SK-N-SH (cell line): Measurements from ENCODE around the gene EFNB1. TPM values are rescaled to one million over a fixed set of nuclear protein-coding genes. Genes with fewer than 3 reads are reported as not detected.

Experiments
- CTCF ChIA-PET: fragments of 300-600, 350-600 bp; formaldehyde crosslinking; extraction: SDS; loops from one replicate; lab custom pipeline; 2021; lab: Yijun Ruan, JAX
- POLR2A ChIA-PET: fragments of 350-600 bp; sonication (Branson Sonifier 250); formaldehyde crosslinking; extraction: SDS; loops from one replicate; lab custom pipeline; 2020; ENCODE audit warnings: antibody characterized with exemption, inconsistent platforms; lab: Yijun Ruan, JAX
- DNase-seq: peaks from one replicate; pipeline ENCODE4 v3.0.0; 2012
- H2AFZ ChIP-seq: fragments of 200-600 bp; sonication (generic); 2 replicates; pipeline ENCODE4 v1.8.1; 2016; ENCODE audit warnings: antibody characterized with exemption, mild to moderate bottlenecking, low read depth
- H3F3A ChIP-seq: fragments of 200-600 bp; sonication (generic); replicated peaks from 2 replicates; pipeline ENCODE3; 2016; ENCODE audit warnings: antibody characterized with exemption, mild to moderate bottlenecking; ENCODE audit not compliant: insufficient read depth
- H3K27ac ChIP-seq, 2 experiments: fragments of 200-500 bp in 1 of 2; fragments of 200-600 bp in 1 of 2; sonication (Bioruptor generic) in 1 of 2; sonication (generic), shearing (Covaris generic) in 1 of 2; 2 replicates each; pipeline versions ENCODE4 v1.5.1 to v1.6.1; 2014 to 2016; ENCODE audit warnings: low read depth in 2 of 2, inconsistent platforms in 1 of 2, low read length in 1 of 2, mild to moderate bottlenecking in 1 of 2, mixed read lengths in 1 of 2
- H3K27me3 ChIP-seq: fragments of 200-600 bp; sonication (generic), shearing (Covaris generic); 2 replicates; pipeline ENCODE4 v1.6.1; 2016; ENCODE audit warnings: mixed run types; ENCODE audit not compliant: insufficient read depth
- H3K36me3 ChIP-seq, 2 experiments: fragments of 200-500 bp in 1 of 2; fragments of 200-600 bp in 1 of 2; sonication (Bioruptor generic) in 1 of 2; sonication (generic) in 1 of 2; replicated peaks in 1 of 2; 2 replicates each; pipeline versions ENCODE3 to v1.5.1; 2014 to 2016; ENCODE audit warnings: low read length in 1 of 2, mild to moderate bottlenecking in 1 of 2; ENCODE audit not compliant: insufficient read depth in 2 of 2, control insufficient read depth in 1 of 2
- H3K4me1 ChIP-seq, 2 experiments: fragments of 200-500 bp in 1 of 2; fragments of 200-600 bp in 1 of 2; sonication (Bioruptor generic) in 1 of 2; sonication (generic), shearing (Covaris generic) in 1 of 2; 2 replicates each; pipeline versions ENCODE4 v1.5.1 to v1.6.1; 2014 to 2016; ENCODE audit warnings: low read depth in 1 of 2, low read length in 1 of 2, mixed run types in 1 of 2; ENCODE audit not compliant: insufficient read depth in 2 of 2, control insufficient read depth in 1 of 2
- H3K4me2 ChIP-seq: fragments of 200-600 bp; sonication (generic), shearing (Covaris generic); 2 replicates; pipeline ENCODE4 v1.6.1; 2017; ENCODE audit warnings: mixed run types
- H3K4me3 ChIP-seq, 2 experiments: fragments of 200-500 bp in 1 of 2; fragments of 200-600 bp in 1 of 2; sonication (Bioruptor generic) in 1 of 2; sonication (generic), shearing (Covaris generic) in 1 of 2; 2 replicates each; pipeline versions ENCODE4 v1.5.1 to v1.8.1; 2014 to 2016; ENCODE audit warnings: low read depth in 2 of 2, inconsistent platforms in 1 of 2, low read length in 1 of 2, mild to moderate bottlenecking in 1 of 2, mixed read lengths in 1 of 2, moderate library complexity in 1 of 2
- H3K79me2 ChIP-seq: fragments of 200-600 bp; sonication (generic); 2 replicates; pipeline ENCODE4 v1.8.1; 2017; ENCODE audit warnings: mild to moderate bottlenecking; ENCODE audit not compliant: insufficient read depth
- H3K9ac ChIP-seq: fragments of 200-600 bp; sonication (generic); 2 replicates; pipeline ENCODE4 v1.6.1; 2017; ENCODE audit warnings: mixed run types
- H3K9me2 ChIP-seq: fragments of 200-600 bp; sonication (generic); 2 replicates; pipeline ENCODE4 v1.6.1; 2017; ENCODE audit warnings: mixed run types
- H3K9me3 ChIP-seq: fragments of 200-600 bp; sonication (generic); 2 replicates; pipeline ENCODE4 v1.6.1; 2017; ENCODE audit warnings: mixed run types, mild to moderate bottlenecking, moderate library complexity
- H4K20me1 ChIP-seq: fragments of 200-600 bp; sonication (generic); 2 replicates; pipeline ENCODE4 v1.6.1; 2017; ENCODE audit warnings: mild to moderate bottlenecking, mixed run types; ENCODE audit not compliant: insufficient read depth
- FOXM1 ChIP-seq: IDR thresholded peaks from 2 replicates; pipeline ENCODE4 v1.4.0; 2012; ENCODE audit warnings: low read depth, mild to moderate bottlenecking
- GABPA ChIP-seq: IDR thresholded peaks from 2 replicates; pipeline ENCODE4 v1.4.0; 2012; ENCODE audit warnings: low read depth, mild to moderate bottlenecking
- GATA2 ChIP-seq: sonication (generic); formaldehyde crosslinking; IDR thresholded peaks from 2 replicates; pipeline ENCODE4 v1.5.0; 2020; ENCODE audit warnings: mild to moderate bottlenecking, missing genetic modification reagents
- POLR2AphosphoS5 ChIP-seq: IDR thresholded peaks from 2 replicates; pipeline ENCODE4 v1.6.1; 2012; ENCODE audit warnings: low read depth, low read length
- REST ChIP-seq: IDR thresholded peaks from 2 replicates; pipeline ENCODE4 v1.6.1; 2012; ENCODE audit warnings: mild to moderate bottlenecking, low read depth, low read length, moderate library complexity
- TAF1 ChIP-seq: IDR thresholded peaks from 2 replicates; pipeline ENCODE4 v1.6.1; 2012; ENCODE audit warnings: low read depth, mild to moderate bottlenecking, low read length, moderate library complexity, borderline replicate concordance
- TEAD4 ChIP-seq: IDR thresholded peaks from 2 replicates; pipeline ENCODE4 v1.4.0; 2012; ENCODE audit warnings: mild to moderate bottlenecking, borderline replicate concordance; ENCODE audit not compliant: insufficient read depth
- USF1 ChIP-seq: IDR thresholded peaks from 2 replicates; pipeline ENCODE4 v1.4.0; 2012; ENCODE audit warnings: low read depth, borderline replicate concordance
- ZBTB33 ChIP-seq: IDR thresholded peaks from 2 replicates; pipeline ENCODE4 v1.4.0; 2012; ENCODE audit warnings: low read depth, borderline replicate concordance
- WGBS: methylation state at CpG from one replicate; pipeline ENCODE4 v1.1.6; 2017; ENCODE audit warnings: low lambda C conversion rate; 5-methylcytosine and 5-hydroxymethylcytosine counted together
- polyA plus RNA-seq, 3 experiments: library from polyadenylated mRNA; depleted of rRNA; stranded (reverse); fragments of >200 nt; gene quantifications; 2 replicates each; pipeline ENCODE4 v1.2.3, GENCODE V29; 2012
- TF ChIP-seq, protein P1 (sequence below): IDR thresholded peaks from 2 replicates; pipeline ENCODE4 v1.4.0; 2012; ENCODE audit warnings: low read depth

The EFNB1 gene
- polyA plus RNA-seq, 1 of the 3 experiments (the other 2 are of a cell fraction) = 8.4 TPM

DNA sequence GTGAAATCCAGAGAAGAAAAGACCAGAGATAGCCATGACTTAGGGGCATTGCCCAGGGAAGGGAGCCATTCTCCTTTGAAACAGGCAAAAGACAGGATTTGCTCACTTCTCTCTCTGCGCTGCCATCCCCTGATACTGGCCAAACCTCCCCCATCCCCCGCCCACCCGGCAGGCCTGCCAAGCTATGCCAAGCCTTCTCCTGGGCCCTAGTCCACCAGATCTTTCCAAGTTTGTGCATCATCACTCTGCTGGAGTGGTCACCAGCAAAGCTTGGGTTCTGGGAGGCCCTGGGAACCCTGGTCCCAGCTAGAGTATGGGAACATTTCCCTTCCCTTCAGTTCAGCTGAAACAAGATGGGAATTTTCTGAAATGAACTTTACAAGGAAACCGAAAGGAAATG lies 18.4 kb downstream of the EFNB1 start:
- TF ChIP-seq TAF1 (no peak), POLR2AphosphoS5 (no peak), GATA2 (no peak), REST (no peak), FOXM1 (no peak), TEAD4 (no peak)
- ChIA-PET CTCF (interaction anchor here (5.5 kb wide), 1 partner anchor 19 kb away, joined by 31 read pairs; the partner anchor contains the start of gene EFNB1), POLR2A (no interaction called here)
- DNase-seq = no peak
- 65% methylated on average over 4 of the region's 4 CpGs for WGBS
- Histone ChIP-seq H3K79me2 (no peaks in the 10 kb centered on the region), H3K9me2 (no peaks in the 10 kb centered on the region), H3K9ac (no peak overlapping the region), H3K4me2 (no peak overlapping the region), H3K9me3 (no peaks in the 10 kb centered on the region), H3K27ac (no peak overlapping the region), H3K4me3 (no peak overlapping the region), H3F3A (no peaks in the 10 kb centered on the region), H2AFZ (no peak overlapping the region), H3K27me3 (peaks cover 5% of the 10 kb centered on the region), H3K36me3 (no peaks in the 10 kb centered on the region), H4K20me1 (no peaks in the 10 kb centered on the region), H3K4me1 (peaks cover 0 to 15% of the 10 kb centered on the region in 2 experiments; a peak in 1 of 4 replicates)

GRCh38 chrX:68848189-68848940 lies 19.5 kb downstream of the EFNB1 start:
- ChIA-PET POLR2A (no interaction called here), CTCF (interaction anchor here (1.1 kb wide), 1 partner anchor 90 kb away, joined by 3 read pairs; no protein-coding TSS in a partner anchor)
- DNase-seq = no peak
- H3K36me3 ChIP-seq = no peaks in the 10 kb centered on the region
- no peaks in the 10 kb centered on the region for H3K79me2 ChIP-seq
- peaks cover 0 to 20% of the 10 kb centered on the region in 2 experiments; a peak in 1 of 4 replicates for H3K4me1 ChIP-seq
- TF ChIP-seq ZBTB33 = no peak
- TF ChIP-seq GABPA = no peak
- TF ChIP-seq, protein P1, sequence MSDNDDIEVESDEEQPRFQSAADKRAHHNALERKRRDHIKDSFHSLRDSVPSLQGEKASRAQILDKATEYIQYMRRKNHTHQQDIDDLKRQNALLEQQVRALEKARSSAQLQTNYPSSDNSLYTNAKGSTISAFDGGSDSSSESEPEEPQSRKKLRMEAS = no peak
- no peak for TF ChIP-seq USF1
- peaks cover 12% of the 10 kb centered on the region for H3K27me3 ChIP-seq
- no peaks in the 10 kb centered on the region for H4K20me1 ChIP-seq
- no peak overlapping the region for H3K9ac ChIP-seq
- H3K9me3 ChIP-seq = no peaks in the 10 kb centered on the region
- no peaks in the 10 kb centered on the region for H3K9me2 ChIP-seq
- H3K4me3 ChIP-seq = no peak overlapping the region
- H3K4me2 ChIP-seq = no peak overlapping the region
- 42% methylated on average over 8 of the region's 8 CpGs for WGBS
- H3K27ac ChIP-seq = no peak overlapping the region
- H2AFZ ChIP-seq = no peak overlapping the region
- no peaks in the 10 kb centered on the region for H3F3A ChIP-seq
